ENCODE data around the gene CD47.

Gene CD47

GRCh38 chr3:108090701-108091497 is at the start of gene CD47:
Gene CD47, minus strand, starts transcription at chr3:108091031. Its CDS starts 123 bp downstream, at chr3:108090908.
- DNase-seq = peak; percentile 96

DNA sequence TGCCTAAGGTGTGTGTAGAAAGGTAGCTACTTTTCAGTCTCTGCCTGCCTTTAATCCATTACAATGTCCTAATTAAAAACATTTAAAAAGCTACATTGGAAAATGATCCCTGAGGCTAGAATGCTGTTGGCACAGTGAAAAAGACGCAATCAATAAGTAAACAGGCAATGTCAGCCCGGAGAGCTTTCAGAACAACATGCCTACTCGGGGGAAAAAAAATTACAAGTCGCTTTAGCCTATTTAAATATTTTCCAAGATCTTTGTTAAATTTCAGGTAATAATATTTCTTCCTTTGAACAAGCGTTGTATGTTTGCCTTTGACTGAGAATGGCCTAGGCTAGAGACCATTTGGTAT is 46.6 kb upstream of the CD47 start:
- DNase-seq = no peak

GRCh38 chr3:108136561-108137459 is 46.0 kb upstream of the CD47 start:
- no peak for DNase-seq

DNA sequence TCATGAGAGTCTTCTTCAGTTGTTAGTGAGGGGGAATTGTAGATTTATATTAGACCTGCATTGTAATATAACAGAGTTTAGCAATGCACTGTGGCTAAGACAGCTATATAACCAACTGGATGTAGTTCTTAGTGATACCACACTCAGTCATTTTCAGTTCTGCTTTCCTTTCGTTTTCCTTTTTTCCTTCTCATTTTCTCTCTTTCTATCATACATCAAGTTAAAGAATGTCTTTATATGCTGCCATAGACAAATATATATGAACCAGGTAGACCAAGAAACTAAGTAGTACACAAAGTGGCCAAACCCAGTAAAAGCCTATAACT is 43.7 kb upstream of the CD47 start:
- no peak for DNase-seq

DNA sequence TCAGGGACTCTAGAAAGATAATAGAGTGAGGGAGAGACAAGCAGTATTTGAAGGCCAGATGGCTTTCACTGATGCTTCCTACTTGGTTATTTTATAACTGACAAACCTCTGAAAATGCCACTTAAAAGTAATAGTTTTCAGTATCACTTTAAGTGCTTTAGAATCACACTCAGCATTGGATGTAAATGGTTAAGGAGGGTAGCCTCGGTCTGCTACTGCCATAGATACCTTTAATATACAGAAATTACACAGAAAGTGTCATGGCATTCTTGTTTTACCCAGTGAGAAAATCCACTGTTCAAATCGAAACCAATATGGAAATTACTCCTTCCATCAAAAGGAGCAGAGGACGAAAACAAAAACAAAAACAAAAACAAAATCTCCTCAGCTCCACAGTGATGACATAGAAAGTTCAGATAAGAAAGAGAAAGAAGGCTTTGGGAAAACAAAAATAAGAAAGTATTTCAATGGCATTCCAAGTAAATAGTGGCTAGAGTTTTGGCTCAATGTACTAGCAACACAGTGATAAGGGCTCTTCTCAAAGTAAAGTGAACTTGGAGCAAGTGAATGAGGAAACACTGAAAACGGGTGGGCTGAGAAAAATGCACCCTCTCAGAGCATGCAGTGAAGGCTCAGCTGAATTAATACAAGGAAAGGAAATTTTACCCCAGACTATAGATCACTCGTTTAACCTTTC is 43.2 kb upstream of the CD47 start:
- DNase-seq = no peak

- DNase-seq = no peak
These were observed 42.2 kb upstream of the CD47 start for GRCh38 chr3:108133048-108133369.

GRCh38 chr3:108131475-108132134 is 40.8 kb upstream of the CD47 start:
- DNase-seq = no peak

DNA sequence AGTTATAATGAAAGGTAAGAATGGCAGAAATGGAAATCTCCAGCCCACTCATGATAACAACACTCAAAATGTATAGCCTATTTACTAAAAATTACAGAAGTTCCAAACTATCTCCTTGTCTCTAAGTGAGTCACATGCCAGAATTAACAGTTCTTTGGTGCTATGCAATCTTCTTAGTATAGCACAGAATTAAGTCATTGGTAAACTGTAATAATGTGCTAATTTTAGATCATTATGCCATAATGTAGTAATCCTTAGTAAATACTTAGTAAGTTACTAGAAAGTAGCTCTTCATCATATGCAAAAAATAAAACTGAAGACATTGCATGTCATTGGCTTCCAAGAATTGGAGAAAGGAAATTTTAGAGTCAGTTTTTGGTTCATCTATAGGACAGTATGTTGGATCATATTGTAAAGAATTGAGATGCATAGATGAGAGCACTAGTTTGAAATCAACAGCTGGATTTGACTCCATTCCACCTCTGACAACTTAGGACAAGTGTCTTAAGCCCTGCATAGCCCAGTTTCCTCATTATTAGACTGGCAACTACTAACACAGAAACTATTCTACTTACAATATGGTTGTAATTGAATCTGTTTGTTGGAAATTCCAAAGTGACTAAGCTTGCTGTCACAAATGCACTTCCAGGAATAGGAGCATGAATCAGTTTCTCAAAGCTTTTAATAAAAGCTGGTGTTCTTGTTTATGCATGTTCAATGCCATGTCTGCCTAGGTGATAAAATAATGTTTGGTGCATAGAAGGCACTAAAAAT is 40.1 kb upstream of the CD47 start:
- DNase-seq = no peak

GRCh38 chr3:108130236-108130635 is 39.4 kb upstream of the CD47 start:
- DNase-seq = no peak

- no peak for DNase-seq
These were observed 36.6 kb upstream of the CD47 start for GRCh38 chr3:108127301-108127988.

- DNase-seq = no peak
These were observed 35.5 kb upstream of the CD47 start for GRCh38 chr3:108126348-108126747.

DNA sequence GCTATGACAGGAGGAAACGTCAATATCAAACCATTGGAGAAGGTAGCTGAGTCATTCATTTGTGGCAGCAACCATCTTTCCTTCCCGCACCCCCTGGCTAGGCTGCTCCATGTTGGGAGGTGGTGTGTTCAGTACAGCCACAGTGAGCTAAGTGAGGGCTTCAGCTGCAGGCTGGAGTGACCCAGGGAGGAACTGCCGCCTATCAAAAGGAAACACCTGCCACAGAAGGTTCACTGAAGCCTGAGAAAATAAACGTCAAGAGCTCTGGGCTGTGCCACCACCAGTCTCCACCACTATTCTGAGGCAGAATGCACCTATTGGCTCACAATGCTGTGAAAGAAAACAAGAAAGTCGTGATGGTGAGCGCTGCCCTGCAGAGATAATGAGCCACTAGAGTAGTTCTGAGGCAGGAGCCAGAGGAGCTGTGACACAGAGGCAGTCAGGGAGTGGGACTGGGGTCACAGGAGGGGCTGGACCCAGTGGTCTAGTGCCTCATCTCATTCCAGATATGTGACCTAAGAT is 34.8 kb upstream of the CD47 start:
- no peak for DNase-seq

DNA sequence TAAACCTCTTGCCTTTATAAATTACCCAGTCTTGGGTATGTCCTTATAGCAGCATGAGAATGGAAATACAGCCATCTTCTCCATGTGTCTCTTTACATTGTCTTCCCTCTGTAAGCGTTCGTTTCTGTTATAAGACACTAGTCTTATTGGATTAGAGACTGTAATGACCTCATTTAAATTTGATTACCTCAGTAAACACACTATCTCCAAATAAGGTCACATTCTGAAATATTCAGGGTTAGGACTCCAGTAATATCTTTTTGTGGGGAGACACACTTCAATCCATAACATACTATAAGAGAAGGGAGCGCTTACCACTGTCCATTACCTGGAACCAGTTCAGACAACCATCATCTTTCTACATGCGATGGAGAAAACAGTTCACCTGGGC is 34.3 kb upstream of the CD47 start:
- no peak for DNase-seq

GRCh38 chr3:108124337-108125152 is 33.7 kb upstream of the CD47 start:
- DNase-seq = no peak

DNA sequence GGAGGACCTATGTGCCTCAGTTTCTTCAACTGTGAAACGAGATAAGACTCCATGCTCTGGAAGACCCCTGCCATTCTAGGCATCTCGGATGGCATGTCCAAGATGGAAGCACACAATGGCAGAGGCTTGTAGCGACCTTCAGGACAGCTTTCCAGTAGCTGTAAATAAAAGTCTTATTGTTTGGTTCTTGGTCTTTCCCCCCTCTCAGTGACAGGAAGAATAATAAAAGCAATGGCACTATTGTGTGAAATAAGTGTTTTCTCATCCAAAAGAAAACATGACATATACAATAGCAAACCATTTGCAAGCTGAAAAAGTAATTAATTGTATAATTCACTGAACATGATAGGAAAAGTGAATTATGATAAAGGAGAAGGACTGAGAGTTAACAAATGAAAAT is 32.5 kb upstream of the CD47 start:
- DNase-seq = no peak

DNA sequence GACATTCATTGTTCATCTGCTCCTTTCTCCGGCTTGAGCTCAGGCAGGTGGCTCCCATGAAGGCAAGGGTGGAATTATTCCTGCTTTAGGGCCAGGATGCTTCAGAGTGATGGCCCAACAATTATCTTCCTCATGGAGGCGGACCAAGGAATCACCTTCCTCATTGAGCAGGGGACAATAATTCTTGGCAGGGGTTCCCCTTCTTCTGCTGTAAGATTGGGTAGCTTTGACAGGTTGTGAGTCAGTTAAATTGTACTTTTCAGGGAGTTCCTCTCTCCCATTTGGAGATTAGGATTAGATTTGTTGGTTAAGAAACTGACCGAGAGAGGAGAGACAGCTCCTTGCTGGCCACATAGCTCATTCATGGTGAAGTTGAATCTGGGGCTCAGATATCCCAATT is 31.4 kb upstream of the CD47 start:
- DNase-seq = no peak

DNA sequence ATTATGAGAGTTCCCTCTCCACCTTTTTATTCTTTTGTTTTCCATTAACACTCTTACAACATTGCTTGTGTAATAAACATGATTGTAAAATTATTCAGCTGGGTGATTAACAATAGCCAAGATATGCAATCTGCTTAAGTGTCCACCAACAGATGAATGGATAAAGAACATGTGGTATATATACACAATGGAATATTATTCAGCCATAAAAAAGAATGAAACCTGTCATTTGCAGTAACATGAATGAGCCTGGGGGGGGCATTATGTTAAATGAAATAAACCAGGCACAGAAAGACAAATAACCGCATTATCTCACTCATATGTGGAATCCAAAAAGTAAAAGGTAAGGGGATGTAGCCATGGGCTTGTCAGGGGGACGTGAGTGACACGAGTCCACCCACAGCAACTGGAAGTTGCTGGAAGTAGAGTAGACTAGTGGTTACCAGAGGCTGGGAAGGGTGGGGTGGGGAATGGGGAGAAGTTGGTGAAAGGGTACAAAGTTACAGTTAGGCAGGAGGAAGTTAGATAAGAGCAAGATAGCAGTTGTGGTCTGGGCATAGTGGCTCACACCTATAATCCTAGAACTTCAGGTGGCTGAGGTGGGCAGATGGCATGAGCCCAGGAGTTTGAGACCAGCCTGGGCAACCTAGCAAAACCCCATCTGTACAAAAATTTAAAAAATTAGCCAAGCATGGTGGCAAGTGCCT is 28.7 kb upstream of the CD47 start:
- DNase-seq = no peak

DNA sequence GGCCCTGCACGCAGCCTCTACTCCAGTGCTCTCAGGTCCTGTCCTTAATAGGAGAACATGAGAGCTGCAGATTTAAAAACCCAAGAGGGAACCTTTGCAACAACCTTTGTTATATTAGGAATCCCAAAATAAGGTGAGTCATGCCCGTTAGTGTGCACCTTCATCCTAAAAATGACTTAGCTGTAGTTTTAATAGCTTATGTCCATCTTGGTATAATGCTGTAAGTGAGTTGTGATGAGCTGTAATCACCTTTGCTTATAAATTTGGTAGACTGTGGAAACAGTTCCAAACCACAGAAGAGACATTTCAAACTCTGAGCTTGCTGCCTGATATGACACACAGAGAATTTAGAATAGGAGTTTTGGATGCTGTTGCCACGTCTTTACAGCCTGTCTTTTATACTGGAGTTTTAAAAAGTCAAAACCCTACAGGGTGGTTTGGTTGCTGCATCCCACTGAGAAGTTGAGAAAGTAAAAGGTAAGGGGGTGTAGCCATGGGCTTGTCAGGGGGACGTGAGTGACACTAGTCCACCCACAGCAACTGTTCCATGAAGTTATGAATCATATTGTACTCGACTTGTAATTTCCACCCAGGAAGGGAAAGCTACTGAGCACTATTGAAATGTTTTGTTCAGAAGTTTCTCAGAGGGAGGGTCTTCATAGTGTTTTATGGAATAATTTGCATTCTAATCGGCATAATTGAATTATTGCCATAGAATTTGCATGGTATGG is 27.4 kb upstream of the CD47 start:
- no peak for DNase-seq

GRCh38 chr3:108117241-108117775 is 26.5 kb upstream of the CD47 start:
- DNase-seq = no peak
